GM23248 (cell line): ENCODE data around the gene TMC1. TPM values are rescaled to one million over a fixed set of nuclear protein-coding genes. Genes with fewer than 3 reads are reported as not detected.

Source experiments
- DNase-seq: peaks from one replicate; pipeline ENCODE4 v3.0.0-alpha.2; 2015
- H2AFZ ChIP-seq: fragments of 200-600 bp; sonication (generic); 2 replicates; pipeline ENCODE4 v1.6.1; 2016; ENCODE audit warnings: antibody characterized with exemption
- H3F3A ChIP-seq: fragments of 200-600 bp; sonication (generic); 2 replicates; pipeline ENCODE4 v1.6.1; 2016; ENCODE audit warnings: mild to moderate bottlenecking, antibody characterized with exemption, mixed run types; ENCODE audit not compliant: insufficient read depth
- H3K27ac ChIP-seq: fragments of 200-600 bp; sonication (generic); 2 replicates; pipeline ENCODE4 v1.5.1; 2016; ENCODE audit warnings: mild to moderate bottlenecking
- H3K27me3 ChIP-seq: fragments of 200-600 bp; sonication (generic); replicated peaks from 2 replicates; pipeline ENCODE4 v1.6.1; 2016; ENCODE audit warnings: mild to moderate bottlenecking; ENCODE audit not compliant: insufficient read depth
- H3K36me3 ChIP-seq: fragments of 200-600 bp; sonication (generic); 2 replicates; pipeline ENCODE4 v1.6.1; 2016; ENCODE audit warnings: low read depth, mild to moderate bottlenecking
- H3K4me1 ChIP-seq: fragments of 200-600 bp; sonication (generic); 2 replicates; pipeline ENCODE4 v1.6.1; 2016; ENCODE audit warnings: mild to moderate bottlenecking; ENCODE audit not compliant: insufficient read depth
- H3K4me2 ChIP-seq: fragments of 200-600 bp; sonication (generic); one replicate; pipeline ENCODE4 v1.6.1; 2016; ENCODE audit warnings: mild to moderate bottlenecking; ENCODE audit not compliant: unreplicated experiment
- H3K4me3 ChIP-seq: fragments of 200-600 bp; sonication (generic); 2 replicates; pipeline ENCODE4 v1.5.1; 2016; ENCODE audit warnings: mild to moderate bottlenecking
- H3K79me2 ChIP-seq: fragments of 200-600 bp; sonication (generic); 2 replicates; pipeline ENCODE4 v1.6.1; 2016; ENCODE audit warnings: mild to moderate bottlenecking; ENCODE audit not compliant: insufficient read depth
- H3K9ac ChIP-seq: fragments of 200-600 bp; sonication (generic); 2 replicates; pipeline ENCODE4 v1.6.1; 2016; ENCODE audit warnings: mild to moderate bottlenecking
- H3K9me2 ChIP-seq: fragments of 200-600 bp; sonication (generic); 2 replicates; pipeline ENCODE4 v1.6.1; 2016; ENCODE audit warnings: mixed run types, mild to moderate bottlenecking, moderate library complexity; ENCODE audit not compliant: insufficient read depth
- H3K9me3 ChIP-seq: fragments of 200-600 bp; sonication (generic); one replicate; pipeline ENCODE4 v1.6.1; 2017; ENCODE audit warnings: low read depth
- H4K20me1 ChIP-seq: fragments of 200-600 bp; sonication (generic); 2 replicates; pipeline ENCODE4 v1.6.0; 2016; ENCODE audit not compliant: insufficient read depth
- EZH2 ChIP-seq: fragments of 200-600 bp; sonication (generic); IDR thresholded peaks from 2 replicates; pipeline ENCODE4 v1.6.1; 2018; ENCODE audit warnings: antibody characterized with exemption, mild to moderate bottlenecking; ENCODE audit not compliant: insufficient read depth, poor library complexity, severe bottlenecking
- EZH2phosphoT487 ChIP-seq: fragments of 200-600 bp; sonication (generic); IDR thresholded peaks from 2 replicates; pipeline ENCODE4 v1.6.1; 2018; ENCODE audit warnings: antibody characterized with exemption, moderate library complexity, mild to moderate bottlenecking, low read depth; ENCODE audit not compliant: insufficient read depth
- WGBS, 2 experiments: methylation state at CpG; one replicate each; pipeline ENCODE4 v1.1.6; 2015 to 2017; ENCODE audit warnings: low lambda C conversion rate in 2 of 2, low coverage in 1 of 2; ENCODE audit errors: missing lambda C conversion rate in 2 of 2; 5-methylcytosine and 5-hydroxymethylcytosine counted together
- in situ Hi-C: fragments of 300-500 bp; cut with MboI; formaldehyde crosslinking; loops from 2 replicates; pipeline ENCODE4 v1.15.0; 2020
- polyA plus RNA-seq: library from polyadenylated mRNA; unstranded; fragments of >200 nt; fragmentation: Nextera tagmentation; extraction: Ambion mirVana; gene quantifications from 2 replicates; pipeline ENCODE4 v1.2.1, GENCODE V29; 2016
- total RNA-seq: library from RNA; depleted of rRNA; stranded (reverse); fragments of >200 nt; shearing (Covaris generic); gene quantifications from 2 replicates; pipeline ENCODE4 v1.2.3, GENCODE V29; 2014; rRNA removed

Gene TMC1
- total and polyA plus RNA-seq, 2 experiments from 2014 or later = 0.45 TPM; not detected in 1

DNA sequence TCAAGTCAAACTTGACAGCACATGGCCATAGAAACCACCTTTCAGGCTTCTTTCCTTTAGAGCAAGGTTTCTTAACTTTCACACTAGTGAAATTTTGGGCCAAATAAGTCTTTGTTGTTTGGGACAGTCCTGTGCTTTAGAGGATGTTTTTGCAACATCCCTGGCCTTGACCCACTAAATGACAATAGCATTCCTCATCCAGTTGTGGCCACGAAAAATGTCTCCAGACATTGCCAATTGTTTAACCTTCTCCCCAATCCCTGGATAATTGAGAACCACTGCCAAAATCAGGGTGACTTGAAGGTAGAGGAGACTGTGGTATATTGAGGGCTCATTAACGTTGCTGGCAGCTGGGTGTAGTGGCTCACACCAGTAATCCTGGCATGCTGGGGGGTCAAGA lies 359.4 kb downstream of the TMC1 start:
- no peaks in the 10 kb centered on the region for H4K20me1 ChIP-seq
- H3K27ac ChIP-seq = no peak overlapping the region
- H3K79me2 ChIP-seq = no peaks in the 10 kb centered on the region
- H3K9me3 ChIP-seq = no peaks in the 10 kb centered on the region
- TF ChIP-seq EZH2phosphoT487 (no peak), EZH2 (no peak)
- in situ Hi-C loops = no loop called here
- DNase-seq = peak; percentile 29
- no peak overlapping the region for H3K9ac ChIP-seq
- H3K4me1 ChIP-seq = no peaks in the 10 kb centered on the region
- no peak overlapping the region for H3K4me2 ChIP-seq
- H3K36me3 ChIP-seq = no peaks in the 10 kb centered on the region
- H2AFZ ChIP-seq = no peak overlapping the region
- WGBS, 2 experiments = 15 to 25% methylated on average over 2 of the region's 2 CpGs
- H3K4me3 ChIP-seq = no peak overlapping the region
- H3F3A ChIP-seq = no peaks in the 10 kb centered on the region
- no peaks in the 10 kb centered on the region for H3K27me3 ChIP-seq
- H3K9me2 ChIP-seq = no peaks in the 10 kb centered on the region

DNA sequence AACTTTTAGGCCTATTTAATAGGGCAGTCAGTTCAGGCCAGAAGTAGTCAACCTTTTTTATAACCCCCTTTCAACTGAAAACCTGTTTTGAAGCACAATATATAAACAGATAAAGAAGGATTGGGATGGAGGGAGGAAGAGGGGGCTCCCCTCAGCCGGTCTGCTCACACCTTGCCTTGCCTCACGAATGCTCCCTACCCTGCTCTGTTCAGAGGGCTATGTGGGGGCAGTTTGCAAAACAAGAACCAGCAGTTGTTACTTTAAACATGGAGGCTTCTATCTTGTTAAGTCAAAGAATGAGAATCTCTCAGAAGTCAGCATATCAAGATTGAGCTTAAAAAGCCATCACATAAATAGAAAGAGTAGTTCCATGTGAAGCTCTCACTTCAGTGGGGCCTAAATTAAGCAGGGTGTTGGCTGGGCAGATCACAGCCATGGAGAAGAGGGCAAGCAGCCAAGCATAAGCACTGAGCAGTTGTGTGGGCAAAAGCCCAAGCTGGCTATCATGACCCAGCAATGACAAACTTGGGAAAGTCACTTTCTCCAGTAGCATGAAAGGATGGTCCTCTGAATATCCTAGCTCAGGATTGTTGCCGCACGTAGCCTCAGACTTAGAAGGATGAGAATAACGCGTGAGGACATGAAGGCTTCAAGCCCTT lies 360.8 kb downstream of the TMC1 start:
- Histone ChIP-seq H3F3A (no peaks in the 10 kb centered on the region), H3K27me3 (no peaks in the 10 kb centered on the region), H3K27ac (no peak overlapping the region), H4K20me1 (no peaks in the 10 kb centered on the region), H3K9me2 (no peaks in the 10 kb centered on the region), H2AFZ (no peak overlapping the region), H3K4me1 (no peaks in the 10 kb centered on the region), H3K9me3 (no peaks in the 10 kb centered on the region), H3K79me2 (no peaks in the 10 kb centered on the region), H3K9ac (no peak overlapping the region), H3K4me2 (no peak overlapping the region), H3K4me3 (no peak overlapping the region), H3K36me3 (no peaks in the 10 kb centered on the region)
- DNase-seq = peak; percentile 63
- TF ChIP-seq EZH2 (no peak), EZH2phosphoT487 (no peak)
- 45 to 53% methylated on average over 6 of the region's 6 CpGs for WGBS, 2 experiments
- in situ Hi-C loops = no loop called here

DNA sequence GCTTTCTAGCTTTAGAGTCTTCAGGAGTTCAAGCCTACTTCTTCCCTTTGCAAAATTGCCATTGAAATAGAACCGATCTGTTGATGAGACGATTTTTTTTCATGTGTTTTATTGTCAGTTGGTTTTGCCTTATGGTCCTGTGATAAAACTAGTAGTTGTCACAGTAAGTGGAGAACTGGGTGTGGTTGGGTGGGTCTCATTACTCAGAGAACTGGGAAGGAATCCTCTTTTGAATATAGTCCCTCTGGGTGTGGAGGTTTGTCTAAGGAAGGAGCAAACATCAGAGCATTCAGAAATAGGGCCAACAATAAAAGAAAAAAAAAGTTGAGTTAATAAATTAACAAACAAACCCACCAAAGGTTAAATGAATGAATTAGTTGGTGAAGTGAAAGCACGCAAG lies 362.5 kb downstream of the TMC1 start:
- WGBS, 2 experiments = 25 to 27% methylated on average over 3 of the region's 3 CpGs
- Histone ChIP-seq H3K36me3 (no peaks in the 10 kb centered on the region), H3K9me3 (no peaks in the 10 kb centered on the region), H3K4me1 (0 out of 2 replicates have a peak, but pooled peaks cover 6% of the 10 kb centered on the region), H3F3A (no peaks in the 10 kb centered on the region), H3K9me2 (no peaks in the 10 kb centered on the region), H3K4me2 (no peak overlapping the region), H3K4me3 (no peak overlapping the region), H3K79me2 (no peaks in the 10 kb centered on the region), H3K27ac (no peak overlapping the region), H3K9ac (no peak overlapping the region), H2AFZ (no peak overlapping the region), H3K27me3 (no peaks in the 10 kb centered on the region), H4K20me1 (no peaks in the 10 kb centered on the region)
- TF ChIP-seq EZH2 (no peak), EZH2phosphoT487 (no peak)
- DNase-seq = peak; percentile 8
- in situ Hi-C loops = no loop called here

DNA sequence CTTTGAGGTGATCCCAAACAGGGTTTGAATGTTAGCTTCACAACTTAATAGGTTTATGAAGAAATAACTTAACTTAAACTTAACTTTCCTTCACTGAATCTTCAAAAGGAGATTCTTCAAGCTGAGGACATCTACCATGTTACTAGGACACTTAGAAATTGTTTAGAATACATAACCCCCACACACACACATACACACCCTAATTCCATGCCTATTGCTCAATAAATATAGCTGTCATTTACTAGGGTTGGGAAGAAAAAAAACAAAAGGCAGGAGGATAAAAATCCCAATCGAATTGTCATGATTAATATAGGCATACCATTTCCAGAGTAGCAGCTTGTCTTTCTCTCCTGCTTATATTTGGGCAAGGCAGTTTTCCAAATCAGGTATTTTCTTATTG lies 363.1 kb downstream of the TMC1 start:
- WGBS, 2 experiments = 65 to 71% methylated on average over 1 of the region's 1 CpG
- Histone ChIP-seq H2AFZ (no peak overlapping the region), H3K36me3 (no peaks in the 10 kb centered on the region), H3K4me1 (0 out of 2 replicates have a peak, but pooled peaks cover 6% of the 10 kb centered on the region), H3F3A (no peaks in the 10 kb centered on the region), H3K4me3 (no peak overlapping the region), H4K20me1 (no peaks in the 10 kb centered on the region), H3K27me3 (no peaks in the 10 kb centered on the region), H3K9ac (no peak overlapping the region), H3K79me2 (no peaks in the 10 kb centered on the region), H3K4me2 (no peak overlapping the region), H3K27ac (no peak overlapping the region), H3K9me2 (no peaks in the 10 kb centered on the region), H3K9me3 (no peaks in the 10 kb centered on the region)
- no peak for TF ChIP-seq EZH2phosphoT487
- TF ChIP-seq EZH2 = no peak
- in situ Hi-C loops = no loop called here
- no peak for DNase-seq

Other genes with a start within 250 kb of the TMC1 start
- 166 and 184 TPM in 2 replicates for gene ZFAND5, start 156.4 kb upstream of the TMC1 start, total RNA-seq
- gene ZFAND5, start 156.4 kb upstream of the TMC1 start, polyA plus RNA-seq = 178 and 181 TPM in 2 replicates